GM19099 (cell line): ENCODE results near the gene RAP2A.

Source experiments
- POLR2A ChIP-seq: IDR thresholded peaks from 3 replicates; pipeline ENCODE4 v1.6.1; 2011; ENCODE audit warnings: low read depth; ENCODE audit not compliant: insufficient read length; ENCODE audit errors: extremely low read depth

Gene RAP2A

DNA sequence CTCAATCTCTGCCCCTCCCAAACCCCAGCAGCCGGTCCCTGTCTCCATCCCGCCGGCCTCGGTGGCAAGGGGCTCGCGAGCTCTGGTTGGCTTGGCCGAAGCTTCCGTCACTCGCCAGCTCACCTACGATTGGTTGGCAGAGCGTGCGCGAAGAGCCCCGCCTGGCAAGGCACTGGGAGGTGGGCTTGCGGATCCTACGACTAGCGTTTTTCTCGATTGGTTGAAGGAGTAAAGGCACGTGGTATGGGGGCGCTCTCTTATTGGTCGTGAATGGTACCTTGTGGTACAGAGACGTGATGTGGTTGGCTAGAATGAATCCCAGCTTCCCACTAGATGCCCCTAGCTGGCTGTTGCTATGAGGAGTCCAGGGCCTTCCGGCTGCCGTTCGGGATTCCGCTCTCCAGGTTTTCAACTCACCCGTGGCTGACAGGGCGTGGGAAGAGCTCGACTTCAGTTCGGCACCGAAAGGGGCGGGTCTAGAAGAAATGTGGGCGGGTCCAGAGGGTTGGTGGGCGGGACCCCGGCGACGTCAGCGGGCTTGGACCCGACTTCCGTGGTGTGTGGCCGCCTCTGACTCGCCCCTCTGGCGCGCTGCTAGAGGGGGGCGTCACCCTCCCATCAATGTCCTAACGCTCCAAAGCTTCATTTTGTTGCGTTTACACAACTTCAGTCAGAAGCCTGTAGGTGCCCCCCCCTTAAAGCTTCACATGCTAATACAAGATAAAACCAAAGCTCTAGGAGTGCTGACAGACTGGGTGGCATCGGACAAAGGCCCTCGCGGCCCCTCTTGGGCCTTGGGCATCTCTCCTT is 847 bp upstream of the RAP2A start:
- TF ChIP-seq POLR2A = no peak

DNA sequence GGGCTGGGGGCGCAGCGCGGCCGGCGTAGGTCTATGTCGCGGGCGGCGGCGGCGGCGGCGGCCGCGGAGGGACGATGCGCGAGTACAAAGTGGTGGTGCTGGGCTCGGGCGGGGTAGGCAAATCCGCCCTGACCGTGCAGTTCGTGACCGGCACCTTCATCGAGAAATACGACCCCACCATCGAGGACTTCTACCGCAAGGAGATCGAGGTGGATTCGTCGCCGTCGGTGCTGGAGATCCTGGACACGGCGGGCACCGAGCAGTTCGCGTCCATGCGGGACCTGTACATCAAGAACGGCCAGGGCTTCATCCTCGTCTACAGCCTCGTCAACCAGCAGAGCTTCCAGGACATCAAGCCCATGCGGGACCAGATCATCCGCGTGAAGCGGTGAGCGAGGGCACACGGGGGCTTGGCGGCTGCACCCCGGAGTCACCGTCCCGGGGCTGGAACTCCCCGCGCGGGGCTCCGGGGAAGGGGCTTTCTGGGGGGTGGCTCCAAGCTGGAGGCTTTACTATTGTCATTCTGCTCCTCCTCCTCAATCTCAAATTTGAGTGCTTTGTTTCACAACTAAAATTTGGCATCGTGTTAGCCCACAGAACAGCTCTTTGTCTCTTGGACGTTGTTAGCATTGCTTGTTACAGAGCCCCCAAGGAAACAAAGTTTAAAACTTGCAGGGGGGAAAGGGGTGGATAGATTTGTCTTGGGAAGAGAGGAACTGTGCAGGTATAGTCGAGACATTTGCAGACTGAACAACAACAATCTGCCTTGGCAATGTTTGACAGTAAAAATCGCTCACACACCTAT is 630 bp downstream of the RAP2A start:
- no peak for TF ChIP-seq POLR2A

DNA sequence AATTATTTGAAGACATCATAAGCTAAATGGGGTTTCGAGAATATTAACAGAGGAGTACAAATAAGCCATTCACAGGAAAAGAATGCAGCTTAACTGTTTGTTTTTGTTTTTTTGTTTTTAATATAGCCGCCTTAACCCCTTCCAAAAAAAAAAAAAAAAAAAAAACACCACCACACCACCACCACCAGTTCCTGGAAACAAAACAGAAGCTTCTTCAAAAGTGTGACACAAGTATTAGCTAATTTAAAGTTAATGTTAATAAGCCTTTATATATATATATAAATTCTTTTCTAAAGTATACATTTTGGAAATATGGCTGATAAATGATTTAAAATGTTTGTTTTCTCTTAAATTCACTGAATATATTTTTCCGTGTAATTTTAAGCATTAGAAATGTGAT is 1.4 kb downstream of the RAP2A start:
- TF ChIP-seq POLR2A = no peak

DNA sequence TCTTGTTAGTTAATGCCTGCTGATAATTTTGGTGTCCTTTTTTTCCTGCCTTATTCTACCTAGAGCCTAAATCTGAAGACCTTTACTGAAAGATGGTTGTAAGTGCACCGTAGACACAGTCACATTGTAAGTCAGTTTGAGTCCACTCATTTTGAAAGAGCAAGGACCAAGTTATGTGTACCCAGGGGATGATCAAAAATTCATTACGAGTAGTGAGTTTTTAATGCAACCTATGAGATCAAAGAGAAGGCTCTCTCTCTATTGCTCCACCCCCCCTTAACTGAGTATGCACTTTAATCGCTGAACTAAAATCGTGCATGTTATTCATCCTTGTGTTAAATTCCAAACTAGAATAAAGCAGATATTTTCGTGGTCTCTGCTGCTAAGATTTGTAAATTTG is 1.8 kb downstream of the RAP2A start:
- no peak for TF ChIP-seq POLR2A

DNA sequence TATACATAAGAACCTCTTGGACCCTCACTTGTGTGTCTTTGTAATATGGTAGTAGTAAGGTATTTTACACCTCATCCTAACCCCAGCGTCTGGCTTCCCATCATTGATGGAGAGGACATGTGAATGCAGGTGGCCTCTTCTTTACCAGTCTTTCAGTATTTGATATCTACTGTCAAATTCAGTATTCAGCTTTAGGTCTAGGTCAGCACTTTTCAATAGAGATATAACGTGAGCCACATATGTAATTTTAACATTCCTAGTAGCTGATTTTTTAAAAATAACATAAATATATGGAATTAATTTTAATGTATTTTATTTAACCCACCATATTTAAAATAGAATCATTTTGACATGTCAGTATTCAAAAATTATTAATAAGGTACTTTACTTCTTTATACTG is 2.9 kb downstream of the RAP2A start:
- no peak for TF ChIP-seq POLR2A

DNA sequence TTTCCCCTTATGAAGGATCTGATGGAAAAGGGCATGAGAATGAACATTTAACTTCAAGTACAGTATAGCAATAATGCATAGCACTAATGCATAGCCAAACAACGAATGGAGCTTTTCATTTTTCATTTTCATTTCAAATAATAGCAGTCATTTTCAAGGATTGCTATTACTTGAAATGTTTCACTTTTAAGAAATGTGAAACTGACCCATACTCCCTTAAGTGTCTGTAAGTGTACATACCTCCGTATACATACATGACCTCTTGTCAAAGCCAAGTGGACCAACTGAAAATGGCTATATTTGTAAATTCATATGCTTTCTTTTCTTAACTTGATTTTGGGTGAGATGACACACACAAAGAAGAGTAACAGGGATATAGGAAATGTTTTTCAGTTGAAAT is 3.8 kb downstream of the RAP2A start:
- no peak for TF ChIP-seq POLR2A

DNA sequence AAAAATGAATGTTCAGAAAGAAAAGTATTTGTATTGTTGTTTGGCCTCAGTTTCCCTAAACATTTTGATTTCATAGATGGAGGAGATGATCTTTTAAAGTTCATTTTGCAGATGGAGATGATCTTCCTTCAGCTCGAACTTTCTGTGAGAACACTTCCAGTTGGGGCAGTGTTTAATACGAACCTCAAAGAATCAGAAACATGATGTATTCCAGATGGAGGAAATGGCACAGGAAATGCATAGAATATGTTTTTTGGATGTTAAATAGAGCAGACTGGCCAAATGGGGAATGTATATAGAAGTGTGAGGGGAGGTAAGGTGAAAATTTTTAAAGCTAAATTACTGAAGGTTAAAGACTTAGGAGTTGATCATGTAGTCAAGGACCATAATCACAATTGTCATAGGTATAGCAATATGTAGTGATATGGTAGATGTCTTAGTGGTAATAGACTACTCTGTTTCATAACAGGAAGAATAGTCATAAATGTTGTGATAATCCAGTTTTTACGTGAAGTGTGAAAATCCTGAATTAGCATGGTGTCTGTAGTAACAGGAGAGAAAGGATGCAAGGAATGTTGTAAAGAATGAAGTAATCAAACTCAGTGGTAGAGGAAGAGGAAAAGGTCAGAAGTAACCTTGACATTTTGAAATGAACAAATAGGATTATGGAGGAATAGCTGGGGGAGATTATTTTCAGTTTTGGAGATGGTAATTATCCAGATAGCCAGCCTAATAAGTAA is 5.1 kb downstream of the RAP2A start:
- no peak for TF ChIP-seq POLR2A

DNA sequence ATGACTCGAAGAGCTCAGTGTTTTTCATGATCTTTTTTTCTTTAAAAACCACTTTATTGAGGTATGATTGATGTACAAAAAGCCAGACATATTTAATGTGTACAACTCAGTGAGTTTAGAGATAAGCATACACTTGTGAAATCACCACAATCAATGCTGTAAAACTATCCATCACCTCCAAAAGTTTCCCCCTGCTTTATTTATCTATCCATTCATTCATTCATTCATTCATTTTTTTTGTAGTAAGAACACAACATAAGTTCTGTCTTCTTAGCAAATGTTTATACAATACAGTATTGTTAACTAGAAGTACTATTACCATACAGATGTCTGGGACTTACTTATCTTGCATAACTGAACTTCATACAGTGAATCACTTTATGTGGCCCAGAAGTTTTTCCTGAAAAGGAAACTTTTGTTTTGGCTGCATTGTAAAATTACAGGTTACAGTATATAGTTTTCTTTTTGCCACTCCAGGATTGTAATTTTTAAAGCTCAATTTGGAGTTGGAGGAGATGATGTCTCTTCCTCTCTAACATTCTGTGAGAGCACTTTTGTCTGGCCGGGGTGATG is 6.7 kb downstream of the RAP2A start:
- TF ChIP-seq POLR2A = no peak

DNA sequence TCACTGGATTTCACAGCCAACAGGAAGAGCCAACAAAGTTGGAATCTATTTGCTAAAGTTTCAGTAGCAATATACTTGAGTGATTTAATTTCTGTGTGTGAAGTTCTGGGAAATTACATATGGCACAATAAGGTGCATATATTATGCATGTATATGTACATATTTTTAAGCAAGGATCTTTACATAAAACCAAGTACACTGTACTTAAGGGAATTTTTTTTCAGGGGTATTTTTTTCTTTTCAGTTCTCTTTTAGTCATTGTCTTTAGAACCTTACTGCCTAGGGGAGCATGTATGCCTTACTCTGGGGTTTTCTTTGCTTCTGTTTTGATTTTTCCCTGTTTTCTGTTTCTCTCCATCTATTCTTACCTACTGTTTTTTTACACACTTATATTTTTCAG is 7.4 kb downstream of the RAP2A start:
- TF ChIP-seq POLR2A = no peak

DNA sequence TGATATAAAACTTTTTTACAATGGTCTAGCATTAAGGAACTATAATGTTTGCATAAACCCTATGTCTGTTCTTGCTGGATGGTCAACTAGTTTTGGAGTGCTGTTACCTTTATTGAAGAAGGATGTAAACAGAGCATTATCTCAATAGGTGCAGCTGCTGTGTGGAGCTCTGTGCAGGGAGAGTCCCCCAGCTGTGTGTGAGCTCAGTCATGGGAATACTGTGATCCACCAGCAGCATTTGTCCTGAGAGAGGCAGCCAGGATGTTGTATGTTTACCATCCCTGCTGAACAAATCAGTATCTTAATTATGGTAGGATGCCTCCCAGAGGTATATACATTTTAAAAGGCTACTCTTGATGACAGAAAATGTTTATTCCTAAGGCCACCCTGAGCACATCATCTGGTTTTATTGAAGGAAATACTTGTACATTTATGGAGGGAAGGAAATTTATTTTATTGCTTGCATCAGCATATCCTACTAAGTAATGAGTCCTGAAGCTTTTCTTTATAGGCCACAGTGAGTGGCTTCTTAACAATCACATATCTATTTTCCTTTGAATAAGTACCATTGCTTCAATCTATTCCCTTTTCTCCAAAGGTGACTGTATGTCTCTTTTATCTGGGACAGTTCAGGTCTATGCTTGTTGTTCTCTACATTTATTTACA is 11.7 kb downstream of the RAP2A start:
- TF ChIP-seq POLR2A = no peak

DNA sequence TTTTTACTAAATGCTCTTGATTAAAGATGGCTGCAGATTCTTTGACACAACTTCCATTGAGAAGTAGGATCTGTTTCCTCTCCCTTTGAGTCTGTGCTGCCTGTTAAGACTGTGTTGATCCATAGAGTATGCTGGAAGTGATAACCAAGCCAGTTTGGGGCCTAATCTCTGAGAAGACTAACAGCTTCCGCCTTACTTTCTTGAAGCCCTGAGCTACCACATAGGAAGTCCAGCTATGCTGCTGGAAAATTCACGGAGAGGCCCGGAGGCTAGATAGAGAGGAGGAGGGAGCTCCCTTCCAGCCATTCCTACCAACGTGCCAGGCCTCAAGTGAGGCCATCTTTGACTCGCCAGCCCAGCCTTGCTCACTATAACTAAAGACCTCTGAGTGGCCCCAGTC is 12.5 kb downstream of the RAP2A start:
- no peak for TF ChIP-seq POLR2A

DNA sequence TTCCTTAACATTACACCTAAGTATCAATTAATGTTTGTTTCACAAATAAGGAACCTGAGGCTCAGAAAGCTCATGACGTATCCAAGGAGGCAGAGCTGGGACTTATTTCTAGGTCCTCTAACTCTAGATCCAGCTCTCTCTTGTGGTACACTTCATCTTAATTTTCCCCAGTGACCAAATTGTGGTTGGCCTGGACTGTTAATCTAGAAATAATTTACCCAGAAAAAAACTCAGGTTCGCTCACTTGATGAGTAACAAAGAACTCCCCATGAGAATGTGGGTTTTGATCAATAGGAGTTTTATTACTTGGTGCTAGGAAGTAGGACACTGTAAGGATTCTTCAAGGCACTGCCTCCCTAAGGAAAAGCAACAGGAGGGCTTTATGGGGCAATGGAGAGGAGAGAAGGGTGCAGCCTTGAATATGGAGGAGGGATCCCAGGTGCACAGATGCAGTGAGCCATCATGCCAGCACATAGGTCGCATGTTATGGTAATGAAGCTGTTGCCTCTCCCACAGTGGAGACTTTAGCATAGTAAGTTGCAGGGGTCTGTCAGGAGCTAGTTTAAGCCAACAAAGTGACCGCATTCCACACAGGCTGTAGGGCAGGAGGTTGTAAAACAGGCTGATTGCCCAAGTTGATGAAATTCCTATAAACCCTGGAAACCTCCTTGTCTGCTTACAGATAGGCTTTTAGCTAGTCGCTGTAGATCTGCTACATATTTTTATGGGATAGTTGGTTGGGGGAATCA is 14.7 kb downstream of the RAP2A start:
- no peak for TF ChIP-seq POLR2A

DNA sequence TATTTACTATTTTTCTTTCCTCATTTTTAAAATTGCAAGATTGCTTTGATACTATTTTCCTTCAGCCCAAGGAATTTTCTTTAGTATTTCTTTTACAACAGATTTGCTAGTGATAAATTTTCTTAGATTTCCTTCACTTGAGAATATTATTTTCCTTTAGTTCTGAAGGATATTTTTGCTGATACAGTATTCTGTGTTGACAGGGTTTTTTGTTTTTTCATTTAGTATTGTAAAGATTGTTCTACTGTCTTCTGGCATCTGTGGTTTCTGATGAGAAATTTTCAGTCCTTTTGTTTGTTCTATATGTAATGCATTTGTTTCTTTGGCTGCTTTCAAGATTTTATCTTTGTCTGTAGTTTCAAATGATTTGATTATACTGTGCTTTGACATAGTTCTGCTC is 20.7 kb downstream of the RAP2A start:
- no peak for TF ChIP-seq POLR2A

DNA sequence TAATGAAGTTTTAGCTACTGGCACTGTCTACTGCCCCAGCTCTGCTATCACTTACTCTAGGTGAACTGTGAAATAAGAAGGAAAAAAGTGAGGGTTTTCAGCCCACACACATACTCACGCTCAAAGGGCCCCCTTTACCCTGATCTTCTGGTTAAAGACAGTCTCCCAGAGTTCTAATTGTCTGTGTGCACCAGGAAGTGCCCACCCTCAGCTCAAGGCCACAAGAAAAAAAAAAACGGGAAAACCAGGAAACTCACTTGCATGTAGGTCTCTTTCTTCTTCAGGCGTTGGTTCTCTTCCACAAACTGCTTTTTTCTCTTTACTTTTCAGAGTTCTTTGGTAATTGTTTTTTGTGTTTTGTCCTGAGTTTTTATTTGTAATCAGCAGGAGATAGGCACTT is 22.1 kb downstream of the RAP2A start:
- TF ChIP-seq POLR2A = no peak
